GM12801 (cell line): ENCODE measurements around the gene ZCCHC14.

ENCODE experiments used
- TF ChIP-seq, protein P1 (sequence below): IDR thresholded peaks from one replicate; pipeline ENCODE4 v1.5.1; 2011; ENCODE audit warnings: control low read depth; ENCODE audit not compliant: insufficient read length; ENCODE audit errors: extremely low read depth

The ZCCHC14 gene

GRCh38 chr16:87499189-87499486 is 6.3 kb upstream of the ZCCHC14 start:
- TF ChIP-seq, protein P1, sequence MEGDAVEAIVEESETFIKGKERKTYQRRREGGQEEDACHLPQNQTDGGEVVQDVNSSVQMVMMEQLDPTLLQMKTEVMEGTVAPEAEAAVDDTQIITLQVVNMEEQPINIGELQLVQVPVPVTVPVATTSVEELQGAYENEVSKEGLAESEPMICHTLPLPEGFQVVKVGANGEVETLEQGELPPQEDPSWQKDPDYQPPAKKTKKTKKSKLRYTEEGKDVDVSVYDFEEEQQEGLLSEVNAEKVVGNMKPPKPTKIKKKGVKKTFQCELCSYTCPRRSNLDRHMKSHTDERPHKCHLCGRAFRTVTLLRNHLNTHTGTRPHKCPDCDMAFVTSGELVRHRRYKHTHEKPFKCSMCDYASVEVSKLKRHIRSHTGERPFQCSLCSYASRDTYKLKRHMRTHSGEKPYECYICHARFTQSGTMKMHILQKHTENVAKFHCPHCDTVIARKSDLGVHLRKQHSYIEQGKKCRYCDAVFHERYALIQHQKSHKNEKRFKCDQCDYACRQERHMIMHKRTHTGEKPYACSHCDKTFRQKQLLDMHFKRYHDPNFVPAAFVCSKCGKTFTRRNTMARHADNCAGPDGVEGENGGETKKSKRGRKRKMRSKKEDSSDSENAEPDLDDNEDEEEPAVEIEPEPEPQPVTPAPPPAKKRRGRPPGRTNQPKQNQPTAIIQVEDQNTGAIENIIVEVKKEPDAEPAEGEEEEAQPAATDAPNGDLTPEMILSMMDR: no peak

DNA sequence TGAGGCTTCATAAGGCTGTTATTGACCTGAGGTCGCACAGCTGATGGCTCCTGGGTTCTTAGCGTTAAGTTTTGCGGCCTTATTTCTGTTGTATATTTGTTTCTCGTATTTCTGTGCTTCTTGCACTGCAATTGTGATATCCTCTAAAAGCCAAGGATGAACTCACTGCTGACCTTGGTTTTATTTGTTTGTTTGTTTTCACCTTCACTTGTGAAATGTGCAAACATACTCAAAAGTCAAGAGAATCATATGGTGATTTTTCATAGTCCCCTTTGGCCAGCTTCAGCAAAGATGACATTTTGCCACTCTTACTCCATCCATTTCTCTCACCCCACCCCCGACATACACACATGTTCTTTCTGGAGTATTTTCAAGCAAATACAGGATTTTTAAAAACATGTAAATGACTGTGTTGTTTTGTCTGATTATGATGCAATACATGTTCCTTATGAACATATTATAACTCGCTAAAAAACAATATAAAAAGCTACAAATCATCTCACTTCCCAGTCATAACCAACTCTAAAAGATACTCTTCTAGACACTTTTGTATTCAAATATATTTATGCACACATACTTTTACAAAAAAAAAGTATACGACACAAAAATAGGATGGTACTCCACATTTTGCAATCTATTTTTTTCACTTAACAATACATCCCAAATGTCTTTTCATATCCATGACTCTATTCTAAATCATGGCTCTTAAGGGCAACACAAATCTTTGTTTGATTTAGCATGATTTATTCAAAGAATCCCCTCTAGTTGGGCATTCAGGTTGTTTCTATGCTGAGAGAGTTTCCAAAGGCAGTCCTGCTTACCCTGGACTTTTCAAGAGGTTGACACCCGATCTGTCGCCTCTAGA is 5.7 kb upstream of the ZCCHC14 start:
- TF ChIP-seq, protein P1: no peak

- TF ChIP-seq, protein P1: no peak
Observed at GRCh38 chr16:87496447-87496801, 3.6 kb upstream of the ZCCHC14 start.

DNA sequence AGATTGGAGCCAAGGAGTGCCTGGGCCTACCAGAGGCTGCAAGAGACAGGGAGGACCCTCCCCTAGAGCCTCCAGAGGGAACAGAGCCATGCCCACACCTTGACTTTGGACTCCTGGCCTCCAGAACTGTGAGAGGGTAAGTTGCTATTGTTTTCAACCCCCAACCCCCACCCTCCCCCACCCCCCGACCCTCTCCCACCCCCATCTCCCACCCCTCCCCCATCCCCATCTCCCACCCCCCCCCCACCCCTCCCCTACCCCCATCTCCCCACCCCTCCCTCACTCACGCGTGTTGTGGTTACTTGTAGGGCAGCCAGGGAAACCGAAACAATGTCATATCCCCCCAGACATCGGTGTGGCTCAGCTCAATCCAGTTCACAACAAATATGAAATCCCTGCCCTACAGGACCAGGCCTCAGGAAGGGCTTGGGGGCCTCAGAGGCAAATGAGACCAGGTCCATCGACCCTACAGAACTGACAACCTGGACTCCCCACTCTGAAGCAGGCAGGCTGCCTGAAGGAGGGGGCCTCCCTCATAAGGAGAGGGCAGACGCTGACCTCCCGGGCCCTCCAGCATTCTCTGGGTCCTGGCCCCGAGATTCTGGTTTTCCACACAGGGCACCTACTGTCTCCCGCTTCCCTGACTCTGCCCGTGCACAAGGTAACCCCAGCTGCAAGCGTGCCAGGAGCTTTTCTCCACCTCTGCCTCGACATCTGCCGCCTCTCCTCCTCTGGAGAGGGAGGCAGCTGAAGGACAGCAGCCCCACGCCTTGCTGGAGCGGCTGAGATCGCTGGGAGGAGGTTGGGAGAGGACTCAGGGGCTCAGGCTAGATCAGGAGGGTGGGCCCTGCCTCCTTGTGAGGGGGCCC is 3.0 kb upstream of the ZCCHC14 start:
- TF ChIP-seq, protein P1: no peak

DNA sequence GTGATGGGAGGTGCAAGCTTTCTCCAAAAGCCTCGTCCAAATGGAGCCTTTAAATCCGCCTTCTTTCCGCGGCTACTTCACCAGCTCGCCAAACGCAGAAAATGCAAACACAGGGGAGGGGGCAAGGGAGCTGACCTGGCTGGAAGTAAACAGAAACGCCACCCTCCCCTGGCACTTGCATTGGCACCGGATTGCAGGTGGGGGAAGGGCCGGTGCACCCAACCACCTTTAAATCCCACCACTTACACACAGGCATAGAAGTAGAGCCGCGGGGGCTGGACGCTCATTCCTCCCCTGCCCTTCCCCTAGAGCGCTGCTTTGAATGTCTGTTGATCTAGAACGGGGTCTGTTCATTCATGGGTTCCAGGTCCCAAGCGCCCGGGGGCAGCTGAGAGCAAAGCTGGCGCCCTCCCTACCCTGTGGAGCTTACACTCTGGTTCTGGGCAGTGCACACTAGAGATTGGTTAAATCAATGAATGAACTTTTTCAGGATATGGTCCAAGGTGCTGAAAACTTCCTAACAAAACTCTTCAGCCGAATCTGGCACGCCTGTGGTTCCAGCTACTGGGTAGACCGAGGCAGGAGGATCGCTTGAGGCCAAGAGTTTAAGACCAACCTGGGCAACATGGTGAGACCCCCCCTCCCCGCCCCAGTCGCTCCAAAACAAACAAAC is 920 bp upstream of the ZCCHC14 start:
- TF ChIP-seq, protein P1: no peak

DNA sequence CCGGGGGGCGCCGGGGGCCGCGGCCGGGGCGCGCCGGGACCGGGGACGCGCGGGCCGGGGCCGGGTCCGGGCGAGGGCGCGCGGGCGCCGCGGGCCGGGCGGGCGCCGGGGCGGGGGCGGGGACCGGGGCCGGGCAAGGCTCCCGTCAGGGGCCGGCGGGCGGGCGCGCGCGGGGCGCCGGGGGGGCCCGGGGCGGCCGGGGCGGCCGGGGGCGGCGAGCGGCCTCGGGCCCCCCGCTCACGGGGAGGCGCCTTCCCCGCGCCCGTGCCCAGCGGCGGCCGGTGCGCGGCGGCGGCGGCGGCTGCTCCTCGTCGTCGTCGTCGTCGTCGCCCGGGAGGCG is 563 bp downstream of the ZCCHC14 start:
- TF ChIP-seq, protein P1: no peak

DNA sequence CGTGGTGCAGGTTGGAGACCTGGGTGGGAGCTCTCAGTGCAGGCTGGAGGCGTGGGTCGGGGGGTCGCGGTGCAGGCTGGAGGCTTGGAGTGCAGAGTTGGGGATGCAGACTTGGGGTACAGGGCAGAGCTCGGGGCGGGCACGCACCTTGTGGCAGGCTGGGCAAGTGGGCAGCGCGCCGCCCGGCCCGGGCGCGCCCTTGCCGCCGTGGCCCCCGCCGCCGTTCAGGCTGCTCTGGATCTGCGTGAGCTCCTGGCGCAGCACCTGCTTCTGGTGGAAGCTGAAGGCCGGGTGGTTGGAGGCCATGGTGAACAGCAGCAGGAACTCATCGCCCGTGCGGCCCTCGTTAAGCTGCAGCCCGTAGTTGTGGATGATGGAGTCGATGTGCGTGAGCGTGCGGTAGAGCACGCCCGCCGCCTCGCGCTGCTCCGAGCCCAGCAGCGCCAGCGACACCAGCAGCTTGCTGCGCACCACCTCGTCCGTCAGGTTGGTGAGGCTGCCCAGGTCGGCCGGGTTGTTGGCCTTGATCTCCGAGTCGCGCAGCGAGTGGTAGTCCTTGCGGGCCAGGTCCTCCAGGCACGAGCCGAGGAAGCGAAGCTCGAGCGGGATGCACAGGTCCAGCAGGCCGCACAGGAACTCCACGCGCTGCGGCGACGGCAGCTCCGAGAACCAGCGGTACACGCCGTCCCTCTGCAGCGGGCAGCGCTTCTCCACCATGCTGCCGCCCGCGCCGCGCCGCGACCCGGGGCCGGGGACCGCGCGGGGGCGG is 1.1 kb downstream of the ZCCHC14 start:
- TF ChIP-seq, protein P1: no peak
